PC-3 (cell line): ENCODE data around the gene ABLIM2. TPM values are rescaled to one million over a fixed set of nuclear protein-coding genes. Genes with fewer than 3 reads are reported as not detected.

Source experiments
- ATAC-seq: fragments of 200-7000 bp; cut with Tn5 transposase; 2 replicates; pipeline ENCODE4 v1.9.1; 2020; ENCODE audit warnings: mild to moderate bottlenecking, moderate library complexity
- BruUV-seq: library from RNA; stranded (reverse); fragments of 400-500 nt; replicated peaks from 2 replicates; lab custom pipeline; 2021; lab: Mats Ljungman, UMichigan
- CTCF ChIA-PET: fragments of 300-600 bp; sonication (Branson Sonifier 250); formaldehyde crosslinking; loops from one replicate; lab custom pipeline; 2022; ENCODE audit warnings: antibody characterized with exemption; lab: Charles Lee
- POLR2A ChIA-PET: fragments of 300-600 bp; sonication (Branson Sonifier 250); formaldehyde crosslinking; loops from one replicate; lab custom pipeline; 2022; ENCODE audit warnings: antibody characterized with exemption; ENCODE audit not compliant: unreplicated experiment; lab: Charles Lee
- DNase-seq: peaks from one replicate; pipeline ENCODE4 v3.0.0-alpha.2; 2015
- H2AFZ ChIP-seq: fragments of 300-600 bp; sonication (generic); 2 replicates; pipeline ENCODE4 v1.6.0; 2016; ENCODE audit warnings: antibody characterized with exemption, low read length
- H3F3A ChIP-seq: fragments of 300-600 bp; sonication (generic); one replicate; pipeline ENCODE4 v1.6.0; 2017; ENCODE audit warnings: antibody characterized with exemption, low read length, control low read depth, mild to moderate bottlenecking; ENCODE audit not compliant: unreplicated experiment
- H3K27ac ChIP-seq: fragments of 300-600 bp; sonication (generic); 2 replicates; pipeline ENCODE4 v1.5.1; 2016; ENCODE audit warnings: mild to moderate bottlenecking, low read length
- H3K27me3 ChIP-seq: fragments of 300-600 bp; sonication (generic); 2 replicates; pipeline ENCODE4 v1.6.1; 2016; ENCODE audit warnings: low read length, mixed read lengths
- H3K36me3 ChIP-seq: fragments of 300-600 bp; sonication (generic); 2 replicates; pipeline ENCODE4 v1.6.1; 2016; ENCODE audit warnings: low read depth, mixed run types, low read length, mixed read lengths
- H3K4me1 ChIP-seq: fragments of 300-600 bp; sonication (generic); 2 replicates; pipeline ENCODE4 v1.5.1; 2016; ENCODE audit warnings: low read length; ENCODE audit not compliant: insufficient read depth
- H3K4me2 ChIP-seq: fragments of 300-600 bp; sonication (generic); 2 replicates; pipeline ENCODE4 v1.6.0; 2016; ENCODE audit warnings: low read length
- H3K4me3 ChIP-seq: fragments of 300-600 bp; sonication (generic); 2 replicates; pipeline ENCODE4 v1.5.1; 2016; ENCODE audit warnings: mild to moderate bottlenecking, low read length, mixed read lengths
- H3K79me2 ChIP-seq: fragments of 300-600 bp; sonication (generic); 2 replicates; pipeline ENCODE4 v1.6.1; 2017; ENCODE audit warnings: low read length, mixed read lengths
- H3K9ac ChIP-seq: fragments of 300-600 bp; sonication (generic); 2 replicates; pipeline ENCODE4 v1.6.0; 2016; ENCODE audit warnings: mild to moderate bottlenecking, low read length
- H3K9me2 ChIP-seq: fragments of 300-600 bp; sonication (generic); replicated peaks from 2 replicates; pipeline ENCODE4 v1.6.1; 2016; ENCODE audit warnings: mixed run types, low read length, mixed read lengths
- H3K9me3 ChIP-seq: fragments of 300-600 bp; sonication (generic); 2 replicates; pipeline ENCODE4 v1.6.1; 2016; ENCODE audit warnings: low read length, mixed read lengths
- H4K20me1 ChIP-seq: fragments of 300-600 bp; sonication (generic); 2 replicates; pipeline ENCODE4 v1.6.1; 2016; ENCODE audit warnings: low read length, mixed read lengths
- EZH2 ChIP-seq: fragments of 300-600 bp; sonication (generic); IDR thresholded peaks from one replicate; pipeline ENCODE4 v1.6.1; 2017; ENCODE audit warnings: antibody characterized with exemption, mild to moderate bottlenecking, low read length; ENCODE audit not compliant: unreplicated experiment
- EZH2phosphoT487 ChIP-seq: fragments of 300-600 bp; sonication (generic); IDR thresholded peaks from 2 replicates; pipeline ENCODE4 v1.6.1; 2018; ENCODE audit warnings: mild to moderate bottlenecking, antibody characterized with exemption, low read length, borderline replicate concordance
- intact Hi-C: fragments of 100-400 bp; cut with micrococcal nuclease; formaldehyde crosslinking; loops from 2 replicates; pipeline ENCODE4 v1.9.0; 2023
- total RNA-seq: library from RNA; depleted of rRNA; stranded (reverse); fragments of >200 nt; gene quantifications from 2 replicates; pipeline ENCODE4 v1.2.3, GENCODE V29; 2014
- TF ChIP-seq, protein P1 (sequence below): fragments of 300-600 bp; sonication (generic); conservative IDR thresholded peaks from 2 replicates; pipeline ENCODE4 v1.5.1; 2017; ENCODE audit warnings: antibody characterized with exemption, low read depth, mild to moderate bottlenecking, low read length

The ABLIM2 gene
- total RNA-seq, 1 experiment from 2014 or later = 3.2 TPM

DNA sequence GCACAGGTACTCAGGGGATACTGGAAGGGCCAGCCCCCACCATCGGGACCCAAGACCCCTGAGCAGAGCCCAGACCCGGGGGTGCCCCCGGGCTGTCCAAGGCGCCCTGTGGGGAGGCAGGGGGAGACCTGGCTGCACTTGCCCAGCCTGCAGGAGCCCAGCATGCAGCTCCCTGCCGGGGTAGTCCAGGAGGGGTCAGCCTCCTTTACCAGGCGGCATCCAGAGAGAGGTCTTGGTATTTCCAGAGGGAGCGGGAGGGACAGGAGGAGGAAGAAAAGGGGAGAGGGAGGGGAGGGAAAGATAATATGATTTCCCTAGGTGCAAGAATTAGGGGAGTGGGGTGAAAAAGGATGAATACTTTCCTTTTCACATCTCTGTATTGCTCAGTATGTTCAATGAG, 97.5 kb downstream of the ABLIM2 start:
- no peak for ATAC-seq
- no TSS peak for BruUV-seq
- H3K9me2 ChIP-seq = no peaks in the 10 kb centered on the region

GRCh38 chr4:8060632-8061031, 98.0 kb downstream of the ABLIM2 start:
- Histone ChIP-seq H3K36me3 (no peaks in the 10 kb centered on the region), H3K4me3 (no peak overlapping the region), H3K9me3 (peaks cover 16% of the 10 kb centered on the region; the same call in 1 of the 2 replicates), H3K27me3 (no peaks in the 10 kb centered on the region), H4K20me1 (no peaks in the 10 kb centered on the region), H3K9ac (no peak overlapping the region), H3K79me2 (no peaks in the 10 kb centered on the region), H2AFZ (no peak overlapping the region), H3K4me1 (no peaks in the 10 kb centered on the region), H3K9me2 (no peaks in the 10 kb centered on the region), H3K27ac (no peak overlapping the region), H3K4me2 (no peak overlapping the region), H3F3A (no peaks in the 10 kb centered on the region)
- POLR2A ChIA-PET = no interaction called here
- DNase-seq = no peak
- CTCF ChIA-PET = no interaction called here
- BruUV-seq = no TSS peak
- ATAC-seq = no peak
- intact Hi-C loops = no loop called here
- TF ChIP-seq EZH2 (no peak), EZH2phosphoT487 (no peak)
- TF ChIP-seq, protein P1, sequence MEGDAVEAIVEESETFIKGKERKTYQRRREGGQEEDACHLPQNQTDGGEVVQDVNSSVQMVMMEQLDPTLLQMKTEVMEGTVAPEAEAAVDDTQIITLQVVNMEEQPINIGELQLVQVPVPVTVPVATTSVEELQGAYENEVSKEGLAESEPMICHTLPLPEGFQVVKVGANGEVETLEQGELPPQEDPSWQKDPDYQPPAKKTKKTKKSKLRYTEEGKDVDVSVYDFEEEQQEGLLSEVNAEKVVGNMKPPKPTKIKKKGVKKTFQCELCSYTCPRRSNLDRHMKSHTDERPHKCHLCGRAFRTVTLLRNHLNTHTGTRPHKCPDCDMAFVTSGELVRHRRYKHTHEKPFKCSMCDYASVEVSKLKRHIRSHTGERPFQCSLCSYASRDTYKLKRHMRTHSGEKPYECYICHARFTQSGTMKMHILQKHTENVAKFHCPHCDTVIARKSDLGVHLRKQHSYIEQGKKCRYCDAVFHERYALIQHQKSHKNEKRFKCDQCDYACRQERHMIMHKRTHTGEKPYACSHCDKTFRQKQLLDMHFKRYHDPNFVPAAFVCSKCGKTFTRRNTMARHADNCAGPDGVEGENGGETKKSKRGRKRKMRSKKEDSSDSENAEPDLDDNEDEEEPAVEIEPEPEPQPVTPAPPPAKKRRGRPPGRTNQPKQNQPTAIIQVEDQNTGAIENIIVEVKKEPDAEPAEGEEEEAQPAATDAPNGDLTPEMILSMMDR = no peak

More for the DNA sequence above, 97.5 kb downstream of the ABLIM2 start:
- ChIA-PET CTCF (no interaction called here), POLR2A (no interaction called here)
- Histone ChIP-seq H3K36me3 (no peaks in the 10 kb centered on the region), H3F3A (no peaks in the 10 kb centered on the region), H3K4me2 (no peak overlapping the region), H3K79me2 (no peaks in the 10 kb centered on the region), H3K27me3 (no peaks in the 10 kb centered on the region), H2AFZ (no peak overlapping the region), H3K4me1 (no peaks in the 10 kb centered on the region), H3K9ac (no peak overlapping the region), H3K27ac (no peak overlapping the region), H3K4me3 (no peak overlapping the region), H4K20me1 (no peaks in the 10 kb centered on the region), H3K9me3 (peaks cover 16% of the 10 kb centered on the region; the same call in 1 of the 2 replicates)
- TF ChIP-seq, protein P1 = no peak
- TF ChIP-seq EZH2phosphoT487 = no peak
- no peak for TF ChIP-seq EZH2
- DNase-seq = no peak
- intact Hi-C loops = no loop called here

- no peaks in the 10 kb centered on the region for H3K9me3 ChIP-seq
- TF ChIP-seq EZH2 = no peak
- no peak for TF ChIP-seq EZH2phosphoT487
- TF ChIP-seq, protein P1 = no peak
- no peak overlapping the region for H3K4me3 ChIP-seq
- ATAC-seq (no peak), DNase-seq (no peak)
- H3K9ac ChIP-seq = no peak overlapping the region
- H3K27ac ChIP-seq = no peak overlapping the region
- no peaks in the 10 kb centered on the region for H3K4me1 ChIP-seq
- H3K36me3 ChIP-seq = no peaks in the 10 kb centered on the region
- no peaks in the 10 kb centered on the region for H3K9me2 ChIP-seq
- no peaks in the 10 kb centered on the region for H3F3A ChIP-seq
- H2AFZ ChIP-seq = no peak overlapping the region
- ChIA-PET POLR2A (no interaction called here), CTCF (no interaction called here)
- no peaks in the 10 kb centered on the region for H4K20me1 ChIP-seq
- H3K27me3 ChIP-seq = no peaks in the 10 kb centered on the region
- no TSS peak for BruUV-seq
- intact Hi-C loops = no loop called here
- H3K4me2 ChIP-seq = no peak overlapping the region
- no peaks in the 10 kb centered on the region for H3K79me2 ChIP-seq
Observed at GRCh38 chr4:8058031-8058479, 100.6 kb downstream of the ABLIM2 start.
